OCI-LY7 (cell line): ENCODE measurements around the gene TGM2. TPM values are rescaled to one million over a fixed set of nuclear protein-coding genes. Genes with fewer than 3 reads are reported as not detected.

ENCODE experiments used
- BruUV-seq: library from RNA; stranded (reverse); fragments of 400-500 nt; replicated peaks from 2 replicates; lab custom pipeline; 2021; lab: Mats Ljungman, UMichigan
- CTCF ChIA-PET: fragments of 300-600 bp; sonication (Branson Sonifier 250); formaldehyde crosslinking; loops from one replicate; lab custom pipeline; 2022; ENCODE audit warnings: antibody characterized with exemption; ENCODE audit not compliant: unreplicated experiment; lab: Charles Lee
- POLR2A ChIA-PET: fragments of 300-600 bp; sonication (Branson Sonifier 250); formaldehyde crosslinking; loops from one replicate; lab custom pipeline; 2022; ENCODE audit warnings: antibody characterized with exemption; lab: Charles Lee
- DNase-seq: peaks from one replicate; pipeline ENCODE4 v3.0.0-alpha.2; 2015; ENCODE audit warnings: low spot score
- H2AFZ ChIP-seq: fragments of 200-600 bp; sonication (generic), shearing (Covaris generic); 2 replicates; pipeline ENCODE4 v1.6.1; 2014; ENCODE audit warnings: mild to moderate bottlenecking, antibody characterized with exemption, low read length, moderate library complexity
- H3K27ac ChIP-seq: fragments of 200-600 bp; sonication (generic); 2 replicates; pipeline ENCODE4 v1.5.1; 2014; ENCODE audit warnings: mixed run types, low read depth, mild to moderate bottlenecking, moderate library complexity, low read length, inconsistent platforms; ENCODE audit not compliant: poor library complexity, severe bottlenecking
- H3K36me3 ChIP-seq: fragments of 200-600 bp; sonication (generic); 2 replicates; pipeline ENCODE4 v1.6.1; 2014; ENCODE audit warnings: mild to moderate bottlenecking, antibody characterized with exemption, low read length, moderate library complexity, mixed read lengths; ENCODE audit not compliant: insufficient read depth
- H3K4me1 ChIP-seq: fragments of 200-600 bp; sonication (generic); 2 replicates; pipeline ENCODE4 v1.5.1; 2014; ENCODE audit warnings: mild to moderate bottlenecking, low read length; ENCODE audit not compliant: insufficient read depth, poor library complexity, severe bottlenecking
- H3K4me2 ChIP-seq: fragments of 200-600 bp; sonication (generic); 2 replicates; pipeline ENCODE4 v1.6.1; 2014; ENCODE audit warnings: mild to moderate bottlenecking, low read length
- H3K4me3 ChIP-seq: fragments of 200-600 bp; sonication (generic); 2 replicates; pipeline ENCODE4 v1.5.1; 2014; ENCODE audit warnings: mild to moderate bottlenecking, low read depth, low read length; ENCODE audit not compliant: poor library complexity, severe bottlenecking
- H3K79me2 ChIP-seq: fragments of 200-600 bp; sonication (generic); 2 replicates; pipeline ENCODE4 v1.6.1; 2016; ENCODE audit warnings: low read depth, mild to moderate bottlenecking, low read length, moderate library complexity, mixed read lengths; ENCODE audit not compliant: insufficient read depth
- H3K9me2 ChIP-seq: fragments of 200-600 bp; sonication (generic); 2 replicates; pipeline ENCODE4 v1.6.1; 2016; ENCODE audit warnings: mild to moderate bottlenecking, low read length, mixed read lengths; ENCODE audit not compliant: insufficient read depth
- H3K9me3 ChIP-seq: fragments of 200-600 bp; sonication (generic); 2 replicates; pipeline ENCODE4 v1.6.1; 2014; ENCODE audit warnings: mild to moderate bottlenecking, mixed run types, low read length, mixed read lengths
- H4K20me1 ChIP-seq: fragments of 200-600 bp; sonication (generic); 2 replicates; pipeline ENCODE4 v1.6.1; 2014; ENCODE audit warnings: mild to moderate bottlenecking, antibody characterized with exemption, low read length, moderate library complexity, mixed read lengths; ENCODE audit not compliant: insufficient read depth
- CTCF ChIP-seq: fragments of 200-600 bp; sonication (generic); conservative IDR thresholded peaks from 2 replicates; pipeline ENCODE4 v1.5.1; 2014; ENCODE audit warnings: mild to moderate bottlenecking, antibody characterized with exemption, low read length, moderate library complexity, mixed read lengths
- EZH2phosphoT487 ChIP-seq: fragments of 200-600 bp; sonication (generic); IDR thresholded peaks from 2 replicates; pipeline ENCODE4 v1.6.1; 2018; ENCODE audit warnings: low read depth, borderline replicate concordance, mild to moderate bottlenecking, mixed run types, antibody characterized with exemption, low read length, moderate library complexity, mixed read lengths
- intact Hi-C: fragments of 100-400 bp; cut with micrococcal nuclease; formaldehyde crosslinking; loops from one replicate; pipeline ENCODE4 v1.10.0; 2022; ENCODE audit not compliant: unreplicated experiment
- total RNA-seq, 2 experiments: library from RNA; depleted of rRNA in 1 of 2; stranded (reverse); fragments of >200 nt in 1 of 2; shearing (Covaris generic) in 1 of 2; gene quantifications; 2 replicates each; pipeline ENCODE4 v1.2.3, GENCODE V29; 2014 to 2022

The TGM2 gene
- total RNA-seq, 2 experiments from 2014 or later, result not detected

DNA sequence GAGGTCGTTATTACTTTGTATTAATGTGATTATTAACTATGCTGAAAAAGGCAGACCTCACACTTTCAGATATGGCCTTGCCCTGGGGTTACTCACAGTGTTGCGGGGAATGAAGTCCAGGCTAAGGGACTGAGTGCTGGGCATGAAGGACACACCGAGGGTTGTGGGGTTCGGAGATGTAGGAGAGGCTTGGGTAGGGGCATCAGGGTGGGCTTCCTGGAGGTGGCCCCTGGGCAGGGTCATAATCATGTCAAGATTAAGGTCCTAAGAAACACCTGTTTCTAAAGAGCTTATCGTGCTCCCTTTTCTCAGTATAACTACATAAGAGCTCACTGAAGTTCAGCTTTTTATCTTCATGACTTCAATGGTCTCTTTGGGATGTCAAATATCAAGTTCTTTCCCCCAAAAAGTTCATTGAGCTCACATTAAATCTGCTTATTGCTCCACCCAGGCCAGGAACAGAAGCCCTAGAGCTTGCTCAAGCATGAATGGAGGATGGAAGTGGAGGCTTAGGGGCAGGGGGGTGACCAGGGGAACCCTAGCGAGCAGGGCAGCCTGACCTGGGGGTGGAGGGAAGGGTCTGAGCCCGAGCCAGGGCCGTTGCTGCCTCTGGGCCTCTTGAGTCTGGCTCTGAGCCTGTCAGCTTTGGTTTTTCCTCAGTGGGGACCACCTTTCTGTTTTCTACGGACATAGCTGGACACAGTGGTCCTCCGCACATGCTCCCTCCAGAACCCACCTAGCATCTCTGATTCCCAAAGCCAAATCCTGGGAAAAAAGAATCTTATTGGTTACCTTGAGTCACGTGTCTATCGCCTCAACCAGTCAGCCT is 37.3 kb upstream of the TGM2 start:
- ChIA-PET POLR2A (no interaction called here), CTCF (no interaction called here)
- no peak for DNase-seq
- Histone ChIP-seq H4K20me1 (no peaks in the 10 kb centered on the region), H3K4me1 (no peaks in the 10 kb centered on the region), H3K4me2 (no peak overlapping the region), H2AFZ (no peak overlapping the region), H3K9me3 (no peaks in the 10 kb centered on the region), H3K27ac (no peak overlapping the region), H3K4me3 (no peak overlapping the region), H3K79me2 (no peaks in the 10 kb centered on the region), H3K36me3 (no peaks in the 10 kb centered on the region), H3K9me2 (no peaks in the 10 kb centered on the region; the same call in 1 of the 2 replicates)
- TF ChIP-seq EZH2phosphoT487, result no peak
- no peak for TF ChIP-seq CTCF
- intact Hi-C loops, result no loop called here
- BruUV-seq, result no TSS peak

DNA sequence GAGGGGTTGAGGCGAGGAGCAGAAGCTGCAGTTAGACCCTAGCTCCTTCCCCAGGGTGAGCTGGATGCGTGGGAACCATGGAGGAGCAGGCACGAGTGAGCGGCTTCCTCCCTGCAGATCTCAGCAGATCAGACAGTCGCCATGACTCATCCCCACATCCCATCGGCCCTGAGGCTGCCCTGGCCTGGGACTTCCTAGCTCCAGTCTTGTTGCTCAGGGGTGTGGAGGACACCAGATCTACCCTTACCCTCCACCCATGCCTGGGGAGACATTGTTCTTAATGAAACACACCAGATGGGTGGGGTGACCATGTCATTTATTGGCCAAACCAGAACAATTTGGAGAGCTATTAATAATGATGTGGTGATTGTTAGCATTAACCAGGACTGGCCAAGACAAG is 36.3 kb upstream of the TGM2 start:
- CTCF ChIA-PET, result interaction anchor here (0.5 kb wide), 1 partner anchor 17 kb away, joined by 15 read pairs; no protein-coding TSS in a partner anchor
- H3K9me3 ChIP-seq, result no peaks in the 10 kb centered on the region

More for the DNA sequence above, 36.3 kb upstream of the TGM2 start:
- no peaks in the 10 kb centered on the region for H3K9me2 ChIP-seq
- BruUV-seq, result no TSS peak
- H3K79me2 ChIP-seq, result no peaks in the 10 kb centered on the region
- no peak for DNase-seq
- no peak overlapping the region for H3K4me3 ChIP-seq
- intact Hi-C loops, result no loop called here
- H4K20me1 ChIP-seq, result no peaks in the 10 kb centered on the region
- POLR2A ChIA-PET, result no interaction called here
- H3K4me2 ChIP-seq, result no peak overlapping the region
- TF ChIP-seq CTCF (no peak), EZH2phosphoT487 (no peak)
- H2AFZ ChIP-seq, result no peak overlapping the region
- no peaks in the 10 kb centered on the region for H3K36me3 ChIP-seq
- no peak overlapping the region for H3K27ac ChIP-seq
- no peaks in the 10 kb centered on the region for H3K4me1 ChIP-seq
